IMR-90 (cell line): Measurements from ENCODE around the gene CHI3L1. TPM values are rescaled to one million over a fixed set of nuclear protein-coding genes. Genes with fewer than 3 reads are reported as not detected.
A peak's percentile ranks its signal among the peaks of the same experiment; 100 is the strongest.

ENCODE experiments used
- ATAC-seq: fragments of 200-7000 bp; cut with Tn5 transposase; 2 replicates; pipeline ENCODE4 v1.9.1; 2020; ENCODE audit warnings: low read depth, mild to moderate bottlenecking, moderate library complexity
- BruUV-seq: library from RNA; stranded (reverse); fragments of 400-500 nt; replicated peaks from 2 replicates; lab custom pipeline; 2021; lab: Mats Ljungman, UMichigan
- CTCF ChIA-PET: fragments of 300-600 bp; formaldehyde crosslinking; extraction: SDS; loops from one replicate; lab custom pipeline; 2021; ENCODE audit warnings: antibody characterized with exemption; lab: Yijun Ruan, JAX
- POLR2A ChIA-PET: fragments of 300-600 bp; sonication (Branson Sonifier 250); formaldehyde crosslinking; loops from one replicate; lab custom pipeline; 2022; ENCODE audit warnings: antibody characterized with exemption; ENCODE audit not compliant: unreplicated experiment; lab: Charles Lee
- DNase-seq: peaks from one replicate; pipeline ENCODE4 v3.0.0; 2013
- H2AFZ ChIP-seq: replicated peaks from 2 replicates; pipeline ENCODE3; 2013; ENCODE audit warnings: low read length, mild to moderate bottlenecking; ENCODE audit not compliant: poor library complexity
- H2AK5ac ChIP-seq: 2 replicates; pipeline ENCODE4 v1.6.1; 2013; ENCODE audit warnings: low read depth, low read length, inconsistent platforms
- H2AK9ac ChIP-seq: replicated peaks from 2 replicates; pipeline ENCODE3; 2013; ENCODE audit warnings: mild to moderate bottlenecking, low read depth, low read length, moderate library complexity; ENCODE audit not compliant: poor library complexity
- H2BK120ac ChIP-seq: 2 replicates; pipeline ENCODE4 v1.6.1; 2013; ENCODE audit warnings: low read depth, low read length, inconsistent platforms
- H2BK15ac ChIP-seq: 3 replicates; pipeline ENCODE4 v1.6.1; 2013; ENCODE audit warnings: low read depth, low read length, inconsistent platforms
- H2BK20ac ChIP-seq: 2 replicates; pipeline ENCODE4 v1.6.1; 2013; ENCODE audit warnings: low read depth, mild to moderate bottlenecking, inconsistent platforms, low read length, moderate library complexity
- H2BK5ac ChIP-seq: 2 replicates; pipeline ENCODE4 v1.6.1; 2013; ENCODE audit warnings: mild to moderate bottlenecking, low read depth, low read length, inconsistent platforms; ENCODE audit not compliant: poor library complexity, severe bottlenecking
- H3K14ac ChIP-seq: replicated peaks from 2 replicates; pipeline ENCODE4 v1.6.1; 2013; ENCODE audit warnings: low read depth, low read length, inconsistent platforms
- H3K18ac ChIP-seq: 2 replicates; pipeline ENCODE4 v1.6.1; 2013; ENCODE audit warnings: low read depth, low read length, control low read depth
- H3K23ac ChIP-seq: 2 replicates; pipeline ENCODE4 v1.6.1; 2013; ENCODE audit warnings: low read depth, low read length, inconsistent platforms
- H3K27ac ChIP-seq: 2 replicates; pipeline ENCODE4 v1.5.1; 2013; ENCODE audit warnings: mild to moderate bottlenecking, control low read depth, low read length; ENCODE audit not compliant: insufficient read depth
- H3K27me3 ChIP-seq: 2 replicates; pipeline ENCODE4 v1.6.1; 2013; ENCODE audit warnings: low read length; ENCODE audit not compliant: control insufficient read depth, insufficient read depth
- H3K36me3 ChIP-seq: 2 replicates; pipeline ENCODE4 v1.6.1; 2013; ENCODE audit warnings: low read length, mixed read lengths; ENCODE audit not compliant: control insufficient read depth, insufficient read depth
- H3K4ac ChIP-seq: 2 replicates; pipeline ENCODE4 v1.6.1; 2013; ENCODE audit warnings: low read depth, low read length, inconsistent platforms
- H3K4me1 ChIP-seq: 2 replicates; pipeline ENCODE4 v1.6.1; 2013; ENCODE audit warnings: low read length, mixed read lengths; ENCODE audit not compliant: control insufficient read depth, insufficient read depth
- H3K4me2 ChIP-seq: 2 replicates; pipeline ENCODE4 v1.6.1; 2013; ENCODE audit warnings: low read depth, mild to moderate bottlenecking, control low read depth, low read length, moderate library complexity
- H3K4me3 ChIP-seq: 2 replicates; pipeline ENCODE4 v1.5.1; 2013; ENCODE audit warnings: low read depth, mild to moderate bottlenecking, control low read depth, low read length, moderate library complexity; ENCODE audit not compliant: insufficient read depth
- H3K56ac ChIP-seq: 2 replicates; pipeline ENCODE4 v1.6.1; 2013; ENCODE audit warnings: low read length, inconsistent platforms; ENCODE audit not compliant: insufficient read depth; ENCODE audit errors: extremely low read depth
- H3K79me1 ChIP-seq, 2 experiments: 2 replicates each; pipeline ENCODE4 v1.6.1; 2013; ENCODE audit warnings: low read length in 2 of 2, inconsistent platforms in 1 of 2, low read depth in 1 of 2
- H3K9ac ChIP-seq: 2 replicates; pipeline ENCODE4 v1.6.1; 2013; ENCODE audit warnings: low read depth, low read length, control low read depth
- H3K9me1 ChIP-seq: 2 replicates; pipeline ENCODE4 v1.6.1; 2013; ENCODE audit warnings: low read length, inconsistent platforms; ENCODE audit not compliant: insufficient read depth
- H3K9me3 ChIP-seq: 2 replicates; pipeline ENCODE4 v1.6.1; 2013; ENCODE audit warnings: low read length; ENCODE audit not compliant: control insufficient read depth, insufficient read depth
- H4K20me1 ChIP-seq: 2 replicates; pipeline ENCODE4 v1.6.1; 2013; ENCODE audit warnings: low read length, inconsistent platforms; ENCODE audit not compliant: insufficient read depth
- H4K5ac ChIP-seq: 2 replicates; pipeline ENCODE4 v1.6.1; 2013; ENCODE audit warnings: mild to moderate bottlenecking, low read depth, low read length, control low read depth
- H4K8ac ChIP-seq, 2 experiments: 2 replicates each; pipeline ENCODE4 v1.6.1; 2013; ENCODE audit warnings: low read depth in 2 of 2, low read length in 2 of 2, control low read depth in 1 of 2, inconsistent platforms in 1 of 2
- H4K91ac ChIP-seq: 2 replicates; pipeline ENCODE4 v1.6.1; 2013; ENCODE audit warnings: low read depth, low read length, inconsistent platforms; ENCODE audit not compliant: insufficient read depth
- BHLHE40 ChIP-seq: fragments of 150-350 bp; IDR thresholded peaks from 2 replicates; pipeline ENCODE4 v1.6.1; 2016; ENCODE audit warnings: mild to moderate bottlenecking, low read depth, low read length
- CEBPB ChIP-seq: IDR thresholded peaks from 2 replicates; pipeline ENCODE4 v1.6.1; 2012; ENCODE audit warnings: low read depth, low read length, improper control_type of control experiment
- FOS ChIP-seq: fragments of 150-350 bp; IDR thresholded peaks from 2 replicates; pipeline ENCODE4 v1.6.1; 2016; ENCODE audit warnings: low read depth, low read length
- NFE2L2 ChIP-seq: fragments of 150-350 bp; IDR thresholded peaks from 2 replicates; pipeline ENCODE4 v1.6.1; 2016; ENCODE audit warnings: low read depth, mild to moderate bottlenecking, low read length
- RCOR1 ChIP-seq: IDR thresholded peaks from 2 replicates; pipeline ENCODE4 v1.6.1; 2012; ENCODE audit warnings: mild to moderate bottlenecking, low read length, improper control_type of control experiment; ENCODE audit not compliant: insufficient replicate concordance
- RFX5 ChIP-seq: IDR thresholded peaks from 2 replicates; pipeline ENCODE4 v1.8.0; 2012; ENCODE audit warnings: low read depth, mild to moderate bottlenecking, low read length, moderate library complexity
- WGBS, 2 experiments: methylation state at CpG; one replicate each; pipeline versions ENCODE4 v1.1.5 to v1.1.7; 2013; ENCODE audit warnings: missing lambda C conversion rate in 2 of 2; ENCODE audit not compliant: insufficient read length in 1 of 2; ENCODE audit errors: extremely low coverage in 2 of 2; 5-methylcytosine and 5-hydroxymethylcytosine counted together
- dilution Hi-C: fragments of 300-500 bp; cut with HindIII; formaldehyde crosslinking; loops from one replicate; pipeline ENCODE4 v1.14.3; 2018; ENCODE audit warnings: low sequenced_read_pairs; ENCODE audit not compliant: unreplicated experiment
- in situ Hi-C: fragments of 300-500 bp; cut with MboI; formaldehyde crosslinking; loops from 3 replicates; pipeline ENCODE4 v1.14.3; 2019; ENCODE audit warnings: low sequenced_read_pairs, inconsistent platforms, mixed read lengths
- intact Hi-C: fragments of 100-400 bp; cut with micrococcal nuclease; formaldehyde crosslinking; loops from 2 replicates; pipeline ENCODE4 v1.10.0; 2022
- polyA plus RNA-seq, 3 experiments: library from polyadenylated mRNA; depleted of rRNA; stranded (reverse); fragments of >200 nt; gene quantifications; 2 replicates each; pipeline ENCODE4 v1.2.3, GENCODE V29; 2012; ENCODE audit warnings: low replicate concordance in 1 of 3
- total RNA-seq: library from RNA; depleted of rRNA; stranded (reverse); fragments of >200 nt; gene quantifications from 2 replicates; pipeline ENCODE4 v1.2.3, GENCODE V29; 2012
- TF ChIP-seq, protein P1 (sequence below): conservative IDR thresholded peaks from 2 replicates; pipeline ENCODE4 v1.5.1; 2012; ENCODE audit warnings: mild to moderate bottlenecking, low read depth, low read length, improper control_type of control experiment

CHI3L1 gene
- total and polyA plus RNA-seq, 2 of the 4 experiments (the other 2 are of a cell fraction): 0.17 TPM; not detected in 1

DNA sequence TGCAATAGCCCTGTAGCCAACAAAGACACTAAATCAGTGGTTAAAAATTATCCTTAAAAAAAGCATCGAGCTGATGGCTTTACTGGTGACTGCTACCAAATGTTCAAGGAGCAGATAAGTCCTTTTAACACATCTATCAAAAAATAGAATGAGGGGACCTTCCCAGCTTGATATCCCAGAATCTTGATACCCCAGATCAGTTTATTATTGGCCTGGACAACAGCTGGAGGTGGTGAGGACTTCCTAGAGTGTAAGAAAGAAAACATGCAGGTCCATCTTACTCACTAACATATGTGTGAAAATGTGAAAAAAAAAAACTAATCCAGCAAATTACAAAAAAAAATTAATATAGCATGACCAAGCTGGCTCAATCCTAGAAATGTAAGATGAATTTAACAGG is 21.7 kb upstream of the CHI3L1 start:
- no CpG with 5 or more reads among the region's 1 CpG for WGBS, 2 experiments

More for the DNA sequence above, 21.7 kb upstream of the CHI3L1 start:
- dilution Hi-C loops: no loop called here
- H3K4ac ChIP-seq: no peak overlapping the region
- no peak overlapping the region for H4K8ac ChIP-seq
- no peak overlapping the region for H4K91ac ChIP-seq
- H3K4me1 ChIP-seq: no peaks in the 10 kb centered on the region
- ChIA-PET POLR2A (no interaction called here), CTCF (interaction anchor here (0.7 kb wide), 1 partner anchor 35 kb away, joined by 4 read pairs; no protein-coding TSS in a partner anchor)
- intact Hi-C loops: loop anchor here (2.0 kb wide), 1 partner anchor 89 kb away; no protein-coding TSS in a partner anchor
- H3K56ac ChIP-seq: no peak overlapping the region
- no peak overlapping the region for H2BK120ac ChIP-seq
- H3K4me3 ChIP-seq: no peak overlapping the region
- no peak overlapping the region for H3K23ac ChIP-seq
- H2AK9ac ChIP-seq: no peak overlapping the region
- ATAC-seq: no peak
- no peak overlapping the region for H2AK5ac ChIP-seq
- H4K20me1 ChIP-seq: no peaks in the 10 kb centered on the region
- H3K79me1 ChIP-seq: no peaks in the 10 kb centered on the region
- H2BK20ac ChIP-seq: no peak overlapping the region
- H3K9me3 ChIP-seq: no peaks in the 10 kb centered on the region
- H3K18ac ChIP-seq: no peak overlapping the region; the same call in 1 of the 2 replicates
- H2BK5ac ChIP-seq: no peak overlapping the region
- H2AFZ ChIP-seq: no peak overlapping the region
- no peak for DNase-seq
- H3K27me3 ChIP-seq: peaks cover 4% of the 10 kb centered on the region
- BruUV-seq: no TSS peak
- H3K4me2 ChIP-seq: no peak overlapping the region
- no peak overlapping the region for H3K9ac ChIP-seq
- no peak overlapping the region for H2BK15ac ChIP-seq
- TF ChIP-seq RFX5 (no peak), RCOR1 (no peak), CEBPB (no peak), FOS (no peak), NFE2L2 (no peak), BHLHE40 (no peak)
- TF ChIP-seq, protein P1, sequence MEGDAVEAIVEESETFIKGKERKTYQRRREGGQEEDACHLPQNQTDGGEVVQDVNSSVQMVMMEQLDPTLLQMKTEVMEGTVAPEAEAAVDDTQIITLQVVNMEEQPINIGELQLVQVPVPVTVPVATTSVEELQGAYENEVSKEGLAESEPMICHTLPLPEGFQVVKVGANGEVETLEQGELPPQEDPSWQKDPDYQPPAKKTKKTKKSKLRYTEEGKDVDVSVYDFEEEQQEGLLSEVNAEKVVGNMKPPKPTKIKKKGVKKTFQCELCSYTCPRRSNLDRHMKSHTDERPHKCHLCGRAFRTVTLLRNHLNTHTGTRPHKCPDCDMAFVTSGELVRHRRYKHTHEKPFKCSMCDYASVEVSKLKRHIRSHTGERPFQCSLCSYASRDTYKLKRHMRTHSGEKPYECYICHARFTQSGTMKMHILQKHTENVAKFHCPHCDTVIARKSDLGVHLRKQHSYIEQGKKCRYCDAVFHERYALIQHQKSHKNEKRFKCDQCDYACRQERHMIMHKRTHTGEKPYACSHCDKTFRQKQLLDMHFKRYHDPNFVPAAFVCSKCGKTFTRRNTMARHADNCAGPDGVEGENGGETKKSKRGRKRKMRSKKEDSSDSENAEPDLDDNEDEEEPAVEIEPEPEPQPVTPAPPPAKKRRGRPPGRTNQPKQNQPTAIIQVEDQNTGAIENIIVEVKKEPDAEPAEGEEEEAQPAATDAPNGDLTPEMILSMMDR: no peak
- no peak overlapping the region for H3K14ac ChIP-seq
- no peaks in the 10 kb centered on the region for H3K9me1 ChIP-seq
- in situ Hi-C loops: no loop called here
- no peaks in the 10 kb centered on the region for H3K36me3 ChIP-seq
- H3K27ac ChIP-seq: no peak overlapping the region
- H4K5ac ChIP-seq: 0 out of 2 replicates have a peak overlapping the region, but pooled peaks have one; percentile 23
